Right cardiac atrium (tissue), 5 donors: ENCODE measurements around the gene SEC16A. TPM values are rescaled to one million over a fixed set of nuclear protein-coding genes. Genes with fewer than 3 reads are reported as not detected.

Experiments used
- ATAC-seq, 2 donors: fragments of 200-7000 bp; cut with Tn5 transposase; one replicate each; pipeline versions ENCODE4 v1.8.0 to v1.9.1; 2020; ENCODE audit warnings: moderate library complexity in 2 of 2, mild to moderate bottlenecking in 1 of 2
- DNase-seq, 3 donors: peaks; one replicate each; pipeline ENCODE4 v3.0.0-alpha.2; 2020
- H3K27ac ChIP-seq: one replicate; pipeline ENCODE4 v1.5.1; 2013; ENCODE audit warnings: mild to moderate bottlenecking, low read length, control low read depth, moderate library complexity
- H3K27me3 ChIP-seq: one replicate; pipeline ENCODE4 v1.6.1; 2013; ENCODE audit not compliant: control insufficient read depth, insufficient read depth
- H3K4me1 ChIP-seq: one replicate; pipeline ENCODE4 v1.6.1; 2013; ENCODE audit warnings: low read length; ENCODE audit not compliant: control insufficient read depth, insufficient read depth
- H3K4me3 ChIP-seq: one replicate; pipeline ENCODE4 v1.5.1; 2013; ENCODE audit warnings: low read length, control low read depth
- H3K9me3 ChIP-seq: one replicate; pipeline ENCODE4 v1.6.1; 2013; ENCODE audit warnings: low read length; ENCODE audit not compliant: control insufficient read depth
- WGBS: extraction: QIAGEN DNeasy Blood & Tissue Kit; methylation state at CpG from one replicate; pipeline ENCODE4 v1.1.7; 2013; 5-methylcytosine and 5-hydroxymethylcytosine counted together
- intact Hi-C, 4 donors: fragments of 100-400 bp; cut with DNase I; formaldehyde crosslinking; loops; one replicate each; pipeline versions ENCODE4 v1.11.0 to v1.14.0; 2022 to 2023
- polyA plus RNA-seq: library from polyadenylated mRNA; stranded (reverse); fragments of 200-250 nt; gene quantifications from one replicate; pipeline ENCODE4 v1.2.3, GENCODE V29; 2013
- total RNA-seq, 4 donors: library from RNA; stranded (reverse); fragmentation: NEBNext Ultra II Directional; extraction: Animal tissue kit (Norgen Biotek cat#: 25700); gene quantifications; one replicate each; pipeline ENCODE4 v1.2.1, GENCODE V29; 2021
- donor health status: healthy with polysubstance abuse.
- donor health status: DM: no; HTN: yes; CAD: no.
- donor health status: DM: no; HTN: no; CAD: no.
- donor health status: DM: no; HTN: yes; CAD: no; lungs with severe emphysema.
- donor health status: DM: yes; HTN: yes; CAD: no.

Gene SEC16A
- total and polyA plus RNA-seq, 5 donors, result 23.1 to 35.3 (median 26.4) TPM

- Histone ChIP-seq H3K4me1 (no peaks in the 10 kb centered on the region), H3K27me3 (no peaks in the 10 kb centered on the region), H3K27ac (no peak overlapping the region), H3K4me3 (no peak overlapping the region), H3K9me3 (no peaks in the 10 kb centered on the region)
- intact Hi-C loops, result no loop called here
- ATAC-seq (no peak), DNase-seq (peak in 1 of 3 donors; percentile 37)
- 96% methylated on average over 15 of the region's 15 CpGs for WGBS
These were observed 39.8 kb downstream of the SEC16A start for GRCh38 chr9:136443087-136443486.

DNA sequence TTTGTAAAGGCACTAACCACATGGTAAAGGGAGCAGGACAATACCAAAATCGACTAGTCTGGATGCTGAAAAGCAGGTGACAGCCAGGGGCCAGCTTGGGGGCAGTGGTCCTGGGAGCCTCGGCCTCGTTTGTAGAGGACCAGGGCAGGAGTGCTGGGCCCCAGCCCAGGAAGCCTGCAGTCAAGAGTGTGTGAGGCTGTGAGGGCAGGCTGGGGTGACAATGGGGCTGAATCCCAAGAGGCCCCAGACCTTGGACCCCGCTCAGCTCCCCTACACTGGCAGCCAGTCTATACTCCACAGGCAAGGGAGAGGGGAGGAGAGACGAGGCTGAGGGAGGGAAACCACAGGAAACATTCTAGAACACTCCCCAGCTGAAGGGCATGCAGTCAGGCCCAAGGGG lies 40.6 kb downstream of the SEC16A start:
- H3K4me1 ChIP-seq, result peaks cover 5% of the 10 kb centered on the region
- DNase-seq, result peak in 1 of 3 donors; percentile 47
- no peaks in the 10 kb centered on the region for H3K27me3 ChIP-seq
- H3K4me3 ChIP-seq, result no peak overlapping the region
- no peaks in the 10 kb centered on the region for H3K9me3 ChIP-seq
- intact Hi-C loops, result no loop called here
- WGBS, result 79% methylated on average over 5 of the region's 5 CpGs
- no peak overlapping the region for H3K27ac ChIP-seq
- ATAC-seq, result no peak

- Histone ChIP-seq H3K9me3 (no peaks in the 10 kb centered on the region), H3K27me3 (no peaks in the 10 kb centered on the region), H3K27ac (no peak overlapping the region), H3K4me1 (peaks cover 6% of the 10 kb centered on the region), H3K4me3 (no peak overlapping the region)
- 79% methylated on average over 17 of the region's 17 CpGs for WGBS
- ATAC-seq (no peak), DNase-seq (peak in 2 of 3 donors; percentile 28 to 52)
- intact Hi-C loops, result no loop called here
These were observed 41.1 kb downstream of the SEC16A start for GRCh38 chr9:136441681-136442245.

GRCh38 chr9:136441191-136441680 lies 41.6 kb downstream of the SEC16A start:
- H3K4me1 ChIP-seq, result peaks cover 6% of the 10 kb centered on the region
- H3K27ac ChIP-seq, result no peak overlapping the region
- ATAC-seq (no peak), DNase-seq (no peak)
- H3K4me3 ChIP-seq, result no peak overlapping the region
- H3K9me3 ChIP-seq, result no peaks in the 10 kb centered on the region
- 89% methylated on average over 15 of the region's 15 CpGs for WGBS
- intact Hi-C loops, result no loop called here
- H3K27me3 ChIP-seq, result no peaks in the 10 kb centered on the region

GRCh38 chr9:136439481-136440408 lies 43.1 kb downstream of the SEC16A start, which contains the start of gene INPP5E:
INPP5E (minus strand) TSS chr9:136439845; CDS start chr9:136439419, 426 bp downstream.
- Histone ChIP-seq H3K4me3 (peak within 1 kb of the TSS; percentile 81), H3K27me3 (no peaks in the 10 kb centered on the region), H3K9me3 (no peaks in the 10 kb centered on the region), H3K4me1 (peaks cover 6% of the 10 kb centered on the region), H3K27ac (peak within 1 kb of the TSS; percentile 65)
- intact Hi-C loops, result no loop called here
- ATAC-seq (peak; percentile 82 to 86), DNase-seq (peak; percentile 75 to 93 (median 91))
- WGBS, result 5% methylated on average over 90 of the region's 90 CpGs

DNA sequence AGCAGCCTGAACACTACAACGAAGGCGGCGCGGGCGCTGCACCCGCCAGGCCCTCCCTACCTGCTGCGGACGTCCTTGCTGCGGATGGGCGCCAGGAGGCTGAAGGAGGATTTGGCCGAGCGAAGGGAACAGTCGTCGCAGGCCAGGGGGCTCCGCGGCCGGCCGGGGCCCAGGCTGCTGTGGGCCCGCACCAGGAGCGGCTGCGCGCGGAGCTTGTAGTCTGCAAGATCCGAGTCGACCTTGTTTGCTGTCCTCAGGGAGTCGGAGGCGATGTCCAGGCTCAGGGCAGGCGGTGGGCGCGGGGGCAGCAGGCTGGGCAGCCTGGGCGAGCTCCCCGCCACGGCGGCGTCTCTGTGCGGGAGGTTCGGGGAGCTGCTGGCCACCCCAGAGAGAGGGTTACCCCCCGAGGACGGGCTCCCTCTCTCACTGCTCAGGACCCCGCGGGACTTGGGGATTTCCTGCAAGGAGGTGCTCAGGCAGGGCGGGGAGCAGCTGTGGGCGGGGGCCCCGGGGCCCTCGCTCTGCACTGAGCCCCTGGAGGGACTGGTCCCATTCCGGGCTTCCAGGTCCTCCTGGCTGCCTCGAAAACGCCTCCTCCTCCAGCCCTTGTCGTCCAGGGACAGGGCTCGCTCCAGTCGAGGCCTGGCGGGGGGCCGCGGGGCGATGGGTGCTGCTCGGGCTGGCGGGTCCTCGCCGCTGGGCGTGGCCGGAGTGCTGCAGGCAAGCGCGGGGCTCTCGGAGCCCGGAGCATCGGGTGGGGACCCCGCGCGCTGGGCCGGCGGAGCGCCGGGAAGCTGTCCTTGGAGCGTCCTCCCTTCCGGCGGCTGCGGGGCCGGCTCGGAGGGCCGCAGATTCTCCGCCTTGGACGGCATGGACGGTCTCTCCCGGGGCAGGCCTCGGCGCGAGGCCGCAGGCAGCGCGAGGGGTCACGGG lies 44.0 kb downstream of the SEC16A start:
- peak; percentile 43 to 77 (median 74) for DNase-seq
- Histone ChIP-seq H3K4me3 (peak overlapping the region; percentile 81), H3K27me3 (no peaks in the 10 kb centered on the region), H3K27ac (peak overlapping the region; percentile 31), H3K9me3 (no peaks in the 10 kb centered on the region), H3K4me1 (peaks cover 6% of the 10 kb centered on the region)
- under 1% methylated on average over 91 of the region's 91 CpGs for WGBS
- peak; percentile 8 to 23 for ATAC-seq
- intact Hi-C loops, result no loop called here

- Histone ChIP-seq H3K27ac (no peak overlapping the region), H3K27me3 (no peaks in the 10 kb centered on the region), H3K4me1 (peaks cover 6% of the 10 kb centered on the region), H3K4me3 (peak overlapping the region; percentile 81), H3K9me3 (no peaks in the 10 kb centered on the region)
- DNase-seq (no peak), ATAC-seq (no peak)
- 48% methylated on average over 37 of the region's 37 CpGs for WGBS
- intact Hi-C loops, result no loop called here
These were observed 44.8 kb downstream of the SEC16A start for GRCh38 chr9:136437839-136438547.

GRCh38 chr9:136437430-136437829 lies 45.4 kb downstream of the SEC16A start:
- peaks cover 6% of the 10 kb centered on the region for H3K4me1 ChIP-seq

DNA sequence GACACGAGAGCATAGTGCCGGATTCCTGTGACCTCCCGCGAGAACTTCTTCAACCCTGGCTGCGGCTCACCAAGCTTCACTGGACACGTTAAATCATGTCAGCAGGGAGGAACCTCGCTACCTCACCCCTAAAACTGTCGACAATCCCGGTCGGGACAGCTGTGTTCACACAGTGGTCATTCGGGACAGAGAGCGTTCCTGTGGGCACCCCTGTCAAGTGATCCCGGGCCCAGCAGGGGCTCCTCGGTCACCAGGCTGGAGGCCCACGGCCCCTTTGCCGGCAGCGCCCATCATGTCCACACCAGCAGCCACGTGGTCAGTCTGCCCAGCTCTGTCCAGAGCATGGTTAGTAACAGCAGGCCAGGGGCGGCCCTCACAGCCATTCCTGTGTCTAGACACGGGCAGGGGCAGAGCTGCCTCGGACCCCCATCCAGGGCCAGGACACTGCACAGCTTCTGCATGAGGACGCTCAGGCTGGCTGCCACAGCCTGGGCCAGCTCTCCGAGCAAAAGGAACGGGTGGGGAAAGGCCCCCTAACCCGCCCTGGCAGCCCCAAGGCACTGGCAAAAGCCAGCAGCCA lies 46.7 kb downstream of the SEC16A start:
- peaks cover 6% of the 10 kb centered on the region for H3K4me1 ChIP-seq
- H3K9me3 ChIP-seq, result no peaks in the 10 kb centered on the region
- intact Hi-C loops, result no loop called here
- no peak overlapping the region for H3K4me3 ChIP-seq
- DNase-seq (peak in 1 of 3 donors; percentile 41), ATAC-seq (no peak)
- no peaks in the 10 kb centered on the region for H3K27me3 ChIP-seq
- WGBS, result 90% methylated on average over 25 of the region's 25 CpGs
- H3K27ac ChIP-seq, result no peak overlapping the region

More at GRCh38 chr9:136437430-136437829, 45.4 kb downstream of the SEC16A start:
- intact Hi-C loops, result no loop called here
- no peak overlapping the region for H3K27ac ChIP-seq
- ATAC-seq (no peak), DNase-seq (no peak)
- no peaks in the 10 kb centered on the region for H3K9me3 ChIP-seq
- H3K27me3 ChIP-seq, result no peaks in the 10 kb centered on the region
- 52% methylated on average over 8 of the region's 8 CpGs for WGBS
- H3K4me3 ChIP-seq, result no peak overlapping the region
